ENCODE data around the gene HJV. TPM values are rescaled to one million over a fixed set of nuclear protein-coding genes. Genes with fewer than 3 reads are reported as not detected.
A peak's percentile ranks its signal among the peaks of the same experiment; 100 is the strongest.

The HJV gene
- total RNA-seq, 1 experiment from 2014 or later: not detected

DNA sequence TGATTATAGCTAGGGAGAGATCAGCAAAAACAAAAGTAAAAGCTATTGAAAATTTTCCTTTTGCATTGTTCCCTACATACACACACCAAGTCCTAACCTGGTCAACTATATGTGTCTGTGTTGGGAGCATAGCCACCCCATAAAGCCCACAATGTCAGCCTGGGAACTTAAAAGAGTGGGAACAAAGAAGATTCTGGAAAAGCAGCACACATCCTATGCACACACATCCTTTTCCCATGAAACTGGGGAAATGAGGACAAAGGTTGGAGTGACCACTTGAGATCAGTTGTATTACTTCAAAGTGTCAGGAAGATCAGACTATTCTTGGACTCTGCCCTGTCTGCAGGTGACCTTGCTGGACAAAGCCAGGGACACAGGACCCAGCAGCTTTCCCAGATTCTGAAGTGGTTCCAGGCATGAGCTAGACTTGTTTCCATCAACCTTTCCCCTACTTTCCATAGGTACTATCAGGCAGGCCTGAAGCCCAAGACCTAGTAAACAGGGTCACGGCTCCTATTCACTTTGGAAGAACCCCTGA is 41.0 kb downstream of the HJV start:
- Histone ChIP-seq H2BK120ac (ENCODE audit: low read depth, low read length, poor library complexity, severe bottlenecking) (no peak overlapping the region), H4K20me1 (ENCODE audit: control insufficient read depth, insufficient read depth, insufficient read length) (no peaks in the 10 kb centered on the region), H2BK12ac (ENCODE audit: insufficient read length, low read depth, low read length) (peak overlapping the region; percentile 11), H3K79me1 (ENCODE audit: insufficient read depth, low read depth, low read length, poor library complexity, severe bottlenecking) (no peaks in the 10 kb centered on the region), H3K27ac (ENCODE audit: insufficient read length, low read depth, low read length) (no peak overlapping the region), H2AK5ac (ENCODE audit: insufficient read length, low read length) (no peak overlapping the region), H4K91ac (ENCODE audit: insufficient read length, low read depth, low read length) (no peak overlapping the region), H3K4ac (ENCODE audit: low read depth, low read length) (no peak overlapping the region), H3K9ac (ENCODE audit: extremely low read depth, insufficient read length, low read length) (no peak overlapping the region), H3K27me3 (ENCODE audit: insufficient read depth, low read length) (no peaks in the 10 kb centered on the region), H3K23ac (ENCODE audit: insufficient read length, low read depth, low read length) (no peak overlapping the region), H3K14ac (ENCODE audit: insufficient read depth, low read length) (no peak overlapping the region), H4K8ac (replicated peaks; ENCODE audit: insufficient read length, low read depth, low read length) (no peak overlapping the region), H2AFZ (ENCODE audit: low read length) (no peak overlapping the region), H3K18ac (ENCODE audit: insufficient read length, low read depth, low read length) (no peak overlapping the region), H2BK5ac (ENCODE audit: insufficient read length, low read length) (no peak overlapping the region), H3K4me2 (ENCODE audit: insufficient read depth, insufficient read length, low read length) (no peak overlapping the region), H3K9me3 (ENCODE audit: control insufficient read depth, low read depth, low read length) (no peaks in the 10 kb centered on the region), H3K79me2 (ENCODE audit: insufficient read depth, low read length) (no peaks in the 10 kb centered on the region), H3K23me2 (ENCODE audit: insufficient read length, low read depth, low read length, poor library complexity, severe bottlenecking) (no peaks in the 10 kb centered on the region), H3T11ph (ENCODE audit: low read length) (no peak overlapping the region), H3K56ac (ENCODE audit: insufficient read length, low read depth, low read length) (no peak overlapping the region), H2BK20ac (ENCODE audit: low read depth, low read length, poor library complexity, severe bottlenecking) (no peak overlapping the region), H4K5ac (ENCODE audit: insufficient read length, low read depth, low read length) (no peak overlapping the region), H3K4me1 (ENCODE audit: insufficient read depth, low read length) (peaks cover 13% of the 10 kb centered on the region), H2BK15ac (ENCODE audit: low read depth, low read length) (no peak overlapping the region)
- H3K4me3 Mint-ChIP-seq: no peak overlapping the region
- no peak overlapping the region for H3K27ac Mint-ChIP-seq
- peaks cover 5% of the 10 kb centered on the region for H3K27me3 Mint-ChIP-seq (ENCODE audit: low read depth)
- no peaks in the 10 kb centered on the region for H3K9me3 Mint-ChIP-seq
- peaks cover 17 to 27% of the 10 kb centered on the region in 2 experiments for H3K4me1 Mint-ChIP-seq
- DNase-seq: no peak
- TF ChIP-seq, protein P1, sequence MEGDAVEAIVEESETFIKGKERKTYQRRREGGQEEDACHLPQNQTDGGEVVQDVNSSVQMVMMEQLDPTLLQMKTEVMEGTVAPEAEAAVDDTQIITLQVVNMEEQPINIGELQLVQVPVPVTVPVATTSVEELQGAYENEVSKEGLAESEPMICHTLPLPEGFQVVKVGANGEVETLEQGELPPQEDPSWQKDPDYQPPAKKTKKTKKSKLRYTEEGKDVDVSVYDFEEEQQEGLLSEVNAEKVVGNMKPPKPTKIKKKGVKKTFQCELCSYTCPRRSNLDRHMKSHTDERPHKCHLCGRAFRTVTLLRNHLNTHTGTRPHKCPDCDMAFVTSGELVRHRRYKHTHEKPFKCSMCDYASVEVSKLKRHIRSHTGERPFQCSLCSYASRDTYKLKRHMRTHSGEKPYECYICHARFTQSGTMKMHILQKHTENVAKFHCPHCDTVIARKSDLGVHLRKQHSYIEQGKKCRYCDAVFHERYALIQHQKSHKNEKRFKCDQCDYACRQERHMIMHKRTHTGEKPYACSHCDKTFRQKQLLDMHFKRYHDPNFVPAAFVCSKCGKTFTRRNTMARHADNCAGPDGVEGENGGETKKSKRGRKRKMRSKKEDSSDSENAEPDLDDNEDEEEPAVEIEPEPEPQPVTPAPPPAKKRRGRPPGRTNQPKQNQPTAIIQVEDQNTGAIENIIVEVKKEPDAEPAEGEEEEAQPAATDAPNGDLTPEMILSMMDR (conservative IDR thresholded peaks at IDR 0.05): no peak
- no CpG with 5 or more reads among the region's 1 CpG for WGBS (ENCODE audit: extremely low coverage, insufficient read length, low lambda C conversion rate)
- H3K36me3 Mint-ChIP-seq (ENCODE audit: insufficient read depth in 1 of 3, low read depth in 3 of 3): no peaks in the 10 kb centered on the region

Measured in H9 (cell line).